ENCODE data around the gene XK.

- no peak for TF ChIP-seq CTCF (IDR thresholded peaks at IDR 0.05)
- no peak for TF ChIP-seq EZH2 (IDR thresholded peaks at IDR 0.05)
- no peak for TF ChIP-seq EZH2phosphoT487 (IDR thresholded peaks at IDR 0.05)
Observed at GRCh38 chrX:37651921-37652452, 33.6 kb upstream of the XK start.

Data from neural progenitor cell (in vitro differentiated cells).